Upper lobe of right lung (tissue), 1 donor: ENCODE results near the gene NCSTN. TPM values are rescaled to one million over a fixed set of nuclear protein-coding genes. Genes with fewer than 3 reads are reported as not detected.
A peak's percentile ranks its signal among the peaks of the same experiment; 100 is the strongest.

Experiments used
- ATAC-seq: fragments of 200-7000 bp; cut with Tn5 transposase; one replicate; pipeline ENCODE4 v1.9.1; 2020; ENCODE audit warnings: mild to moderate bottlenecking, moderate library complexity
- DNase-seq: peaks from one replicate; pipeline ENCODE4 v3.0.0-alpha.2; 2020
- H3K27ac ChIP-seq: fragments of 200-600 bp; one replicate; pipeline ENCODE4 v1.8.0; 2022
- H3K27me3 ChIP-seq: fragments of 200-600 bp; one replicate; pipeline ENCODE4 v1.8.0; 2022; ENCODE audit warnings: mild to moderate bottlenecking
- H3K36me3 ChIP-seq: fragments of 200-600 bp; one replicate; pipeline ENCODE4 v1.8.0; 2022
- H3K4me1 ChIP-seq: fragments of 200-600 bp; one replicate; pipeline ENCODE4 v1.8.0; 2022
- H3K4me3 ChIP-seq: fragments of 200-600 bp; one replicate; pipeline ENCODE4 v1.8.0; 2022; ENCODE audit warnings: mild to moderate bottlenecking
- H3K9me3 ChIP-seq: fragments of 200-600 bp; one replicate; pipeline ENCODE4 v1.8.0; 2022
- intact Hi-C: fragments of 100-400 bp; cut with DNase I; formaldehyde crosslinking; loops from one replicate; pipeline ENCODE4 v1.11.0; 2022
- total RNA-seq: library from RNA; stranded (reverse); fragmentation: NEBNext Ultra II Directional; extraction: Animal tissue kit (Norgen Biotek cat#: 25700); gene quantifications from one replicate; pipeline ENCODE4 v1.2.1, GENCODE V29; 2021
- TF ChIP-seq, protein P1 (sequence below): fragments of 200-600 bp; IDR thresholded peaks from one replicate; pipeline ENCODE4 v1.8.0; 2022; ENCODE audit warnings: antibody characterized with exemption
- donor health status: DM: no; HTN: yes; CAD: no; lungs with severe emphysema.

NCSTN gene
- total RNA-seq, 1 donor from 2014 or later: 91.9 TPM

DNA sequence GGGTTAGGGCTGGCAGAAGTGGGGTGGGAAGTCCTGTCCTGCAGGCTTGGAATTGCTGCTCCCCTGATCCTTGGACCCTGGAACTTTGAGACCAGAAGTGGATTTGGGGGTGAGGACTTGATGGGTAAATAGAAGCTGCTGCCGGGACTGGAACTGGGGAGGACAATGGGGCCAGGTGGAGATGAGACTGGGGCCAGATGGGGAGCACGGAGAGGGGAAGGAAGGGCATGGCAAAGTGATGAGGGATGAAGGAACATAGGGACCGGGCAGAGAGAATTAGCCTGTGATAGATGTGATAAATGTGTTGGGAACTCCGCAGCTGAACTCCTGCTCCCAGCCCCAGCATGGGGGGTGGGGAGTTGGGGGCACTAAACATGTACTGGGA is 24.3 kb downstream of the NCSTN start:
- Histone ChIP-seq H3K9me3 (no peaks in the 10 kb centered on the region), H3K27me3 (no peaks in the 10 kb centered on the region), H3K36me3 (no peaks in the 10 kb centered on the region), H3K4me1 (no peaks in the 10 kb centered on the region), H3K4me3 (no peak overlapping the region), H3K27ac (no peak overlapping the region)
- ATAC-seq: no peak
- intact Hi-C loops: no loop called here
- TF ChIP-seq, protein P1, sequence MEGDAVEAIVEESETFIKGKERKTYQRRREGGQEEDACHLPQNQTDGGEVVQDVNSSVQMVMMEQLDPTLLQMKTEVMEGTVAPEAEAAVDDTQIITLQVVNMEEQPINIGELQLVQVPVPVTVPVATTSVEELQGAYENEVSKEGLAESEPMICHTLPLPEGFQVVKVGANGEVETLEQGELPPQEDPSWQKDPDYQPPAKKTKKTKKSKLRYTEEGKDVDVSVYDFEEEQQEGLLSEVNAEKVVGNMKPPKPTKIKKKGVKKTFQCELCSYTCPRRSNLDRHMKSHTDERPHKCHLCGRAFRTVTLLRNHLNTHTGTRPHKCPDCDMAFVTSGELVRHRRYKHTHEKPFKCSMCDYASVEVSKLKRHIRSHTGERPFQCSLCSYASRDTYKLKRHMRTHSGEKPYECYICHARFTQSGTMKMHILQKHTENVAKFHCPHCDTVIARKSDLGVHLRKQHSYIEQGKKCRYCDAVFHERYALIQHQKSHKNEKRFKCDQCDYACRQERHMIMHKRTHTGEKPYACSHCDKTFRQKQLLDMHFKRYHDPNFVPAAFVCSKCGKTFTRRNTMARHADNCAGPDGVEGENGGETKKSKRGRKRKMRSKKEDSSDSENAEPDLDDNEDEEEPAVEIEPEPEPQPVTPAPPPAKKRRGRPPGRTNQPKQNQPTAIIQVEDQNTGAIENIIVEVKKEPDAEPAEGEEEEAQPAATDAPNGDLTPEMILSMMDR: no peak
- DNase-seq: peak; percentile 29

DNA sequence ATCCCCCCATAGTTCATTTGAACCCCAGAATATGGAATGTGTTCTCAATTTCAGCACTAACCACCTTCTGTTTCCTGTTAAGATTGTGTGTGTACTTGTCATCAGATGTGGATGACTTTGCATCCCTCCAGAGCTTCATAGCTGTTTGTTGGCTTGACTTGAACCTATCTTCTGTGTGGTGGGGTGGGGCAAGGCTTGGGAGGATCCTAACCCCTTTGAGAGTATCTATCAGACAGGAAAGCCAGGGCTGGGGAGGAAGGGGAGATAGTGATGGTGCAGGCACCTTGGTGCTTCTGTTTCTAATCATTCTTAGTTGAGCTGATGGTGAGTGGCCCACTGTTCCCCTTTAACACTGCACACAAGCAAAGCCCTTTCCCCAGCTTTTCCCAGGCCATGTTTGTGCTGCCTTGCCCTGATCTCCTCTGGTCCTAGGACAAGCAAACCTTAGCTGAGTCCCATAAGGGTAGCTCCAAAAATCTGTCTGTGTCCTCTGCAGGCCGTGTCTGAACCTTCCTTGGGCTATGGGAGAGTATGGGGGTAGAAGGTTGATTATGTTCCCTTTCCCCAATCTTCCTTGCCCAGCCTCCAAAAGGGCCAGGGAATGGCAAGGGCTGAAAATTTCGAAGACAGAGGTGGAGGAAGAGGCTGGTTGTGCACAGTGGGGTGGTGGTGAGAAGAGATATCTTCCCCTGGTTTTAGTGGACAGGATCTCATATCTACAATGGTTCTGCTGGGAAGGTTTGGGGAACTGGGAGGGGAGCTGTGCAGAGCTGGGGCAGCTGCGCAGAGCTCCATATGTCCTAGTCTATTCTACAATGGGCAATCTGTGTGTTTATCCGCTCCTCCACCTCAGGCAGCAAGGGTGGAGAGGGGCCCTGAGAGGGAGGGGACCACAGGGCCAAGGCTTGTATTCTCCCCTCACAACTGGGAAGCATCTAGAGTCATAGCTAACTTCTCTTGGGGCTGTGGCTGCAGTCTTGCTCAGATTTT is 25.0 kb downstream of the NCSTN start:
- Histone ChIP-seq H3K4me1 (no peaks in the 10 kb centered on the region), H3K27ac (no peak overlapping the region), H3K27me3 (no peaks in the 10 kb centered on the region), H3K9me3 (no peaks in the 10 kb centered on the region), H3K4me3 (no peak overlapping the region), H3K36me3 (no peaks in the 10 kb centered on the region)
- intact Hi-C loops: no loop called here
- ATAC-seq (no peak), DNase-seq (peak; percentile 5)
- TF ChIP-seq, protein P1: no peak

DNA sequence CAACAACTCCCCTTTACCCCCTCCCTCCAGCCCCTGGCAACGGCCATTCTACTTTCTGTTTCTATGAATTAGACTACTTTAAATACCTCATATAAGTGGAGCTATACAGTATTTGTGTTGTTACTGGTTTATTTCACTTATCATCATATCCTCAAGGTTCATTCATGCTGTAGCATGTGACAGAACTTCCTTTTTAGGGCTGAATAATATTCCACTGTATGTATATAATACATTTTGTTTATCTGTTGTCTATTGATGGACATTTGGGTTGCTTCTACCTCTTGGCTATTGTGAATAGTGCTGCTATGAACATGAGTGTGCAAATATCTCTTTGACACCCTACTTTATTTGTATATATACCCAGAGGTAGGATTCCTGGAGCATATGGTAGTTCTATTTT is 25.9 kb downstream of the NCSTN start:
- no peaks in the 10 kb centered on the region for H3K9me3 ChIP-seq

DNA sequence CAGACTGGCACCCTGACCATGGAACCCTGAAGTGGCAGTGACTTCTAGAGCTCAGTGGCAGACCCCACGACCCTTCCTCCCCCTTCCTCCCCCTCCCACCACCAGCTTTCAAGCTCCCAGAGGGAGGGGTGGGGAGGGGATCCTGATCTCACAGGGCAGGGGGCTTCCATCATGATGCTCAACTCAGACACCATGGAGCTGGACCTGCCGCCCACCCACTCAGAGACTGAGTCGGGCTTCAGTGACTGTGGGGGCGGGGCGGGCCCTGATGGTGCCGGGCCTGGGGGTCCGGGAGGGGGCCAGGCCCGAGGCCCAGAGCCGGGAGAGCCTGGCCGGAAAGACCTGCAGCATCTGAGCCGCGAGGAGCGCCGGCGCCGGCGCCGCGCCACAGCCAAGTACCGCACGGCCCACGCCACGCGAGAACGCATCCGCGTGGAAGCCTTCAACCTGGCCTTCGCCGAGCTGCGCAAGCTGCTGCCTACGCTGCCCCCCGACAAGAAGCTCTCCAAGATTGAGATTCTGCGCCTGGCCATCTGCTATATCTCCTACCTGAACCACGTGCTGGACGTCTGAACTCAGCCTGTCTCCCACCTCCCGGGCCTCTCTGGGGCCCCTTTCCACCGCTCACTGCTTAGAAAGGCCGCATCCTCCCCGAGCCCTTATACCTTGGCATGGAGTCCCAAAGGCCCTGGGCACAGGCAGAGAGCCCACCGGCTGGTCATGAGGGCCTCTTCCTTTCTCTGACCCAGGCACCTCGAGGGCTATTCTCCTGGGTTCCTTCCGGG is 27.6 kb downstream of the NCSTN start:
- Histone ChIP-seq H3K27ac (no peak overlapping the region), H3K9me3 (no peaks in the 10 kb centered on the region), H3K4me1 (peaks cover 3% of the 10 kb centered on the region), H3K4me3 (no peak overlapping the region), H3K27me3 (no peaks in the 10 kb centered on the region), H3K36me3 (no peaks in the 10 kb centered on the region)
- TF ChIP-seq, protein P1: no peak
- ATAC-seq (no peak), DNase-seq (no peak)
- intact Hi-C loops: no loop called here

More for the DNA sequence above, 25.9 kb downstream of the NCSTN start:
- DNase-seq: no peak
- no peak overlapping the region for H3K4me3 ChIP-seq
- ATAC-seq: no peak
- no peaks in the 10 kb centered on the region for H3K36me3 ChIP-seq
- no peaks in the 10 kb centered on the region for H3K4me1 ChIP-seq
- TF ChIP-seq, protein P1: no peak
- H3K27ac ChIP-seq: no peak overlapping the region
- H3K27me3 ChIP-seq: no peaks in the 10 kb centered on the region
- intact Hi-C loops: no loop called here

DNA sequence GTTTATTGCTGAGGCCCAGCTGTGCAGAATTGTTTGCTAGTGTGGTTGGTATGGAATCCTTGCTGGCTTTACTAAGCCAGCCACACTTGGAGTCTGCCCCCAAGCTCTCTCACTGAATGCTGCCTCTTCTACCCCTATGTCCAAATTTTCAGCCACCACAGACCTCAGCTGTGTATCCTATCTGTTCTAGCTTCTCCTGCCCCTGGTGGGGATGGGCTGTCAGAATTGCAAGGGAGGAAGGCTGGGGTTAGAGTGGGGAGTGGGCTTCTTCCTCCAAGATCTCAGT is 28.1 kb downstream of the NCSTN start:
- no peak for DNase-seq

More for the DNA sequence above, 28.1 kb downstream of the NCSTN start:
- H3K27me3 ChIP-seq: no peaks in the 10 kb centered on the region
- no peak overlapping the region for H3K4me3 ChIP-seq
- no peaks in the 10 kb centered on the region for H3K36me3 ChIP-seq
- H3K4me1 ChIP-seq: peaks cover 8% of the 10 kb centered on the region
- H3K9me3 ChIP-seq: no peaks in the 10 kb centered on the region
- no peak for ATAC-seq
- H3K27ac ChIP-seq: no peak overlapping the region
- TF ChIP-seq, protein P1: no peak
- intact Hi-C loops: no loop called here
